Measurements from ENCODE around the gene CNN3. TPM values are rescaled to one million over a fixed set of nuclear protein-coding genes. Genes with fewer than 3 reads are reported as not detected.

The CNN3 gene
- total RNA-seq, 1 donor from 2014 or later = 197 TPM

DNA sequence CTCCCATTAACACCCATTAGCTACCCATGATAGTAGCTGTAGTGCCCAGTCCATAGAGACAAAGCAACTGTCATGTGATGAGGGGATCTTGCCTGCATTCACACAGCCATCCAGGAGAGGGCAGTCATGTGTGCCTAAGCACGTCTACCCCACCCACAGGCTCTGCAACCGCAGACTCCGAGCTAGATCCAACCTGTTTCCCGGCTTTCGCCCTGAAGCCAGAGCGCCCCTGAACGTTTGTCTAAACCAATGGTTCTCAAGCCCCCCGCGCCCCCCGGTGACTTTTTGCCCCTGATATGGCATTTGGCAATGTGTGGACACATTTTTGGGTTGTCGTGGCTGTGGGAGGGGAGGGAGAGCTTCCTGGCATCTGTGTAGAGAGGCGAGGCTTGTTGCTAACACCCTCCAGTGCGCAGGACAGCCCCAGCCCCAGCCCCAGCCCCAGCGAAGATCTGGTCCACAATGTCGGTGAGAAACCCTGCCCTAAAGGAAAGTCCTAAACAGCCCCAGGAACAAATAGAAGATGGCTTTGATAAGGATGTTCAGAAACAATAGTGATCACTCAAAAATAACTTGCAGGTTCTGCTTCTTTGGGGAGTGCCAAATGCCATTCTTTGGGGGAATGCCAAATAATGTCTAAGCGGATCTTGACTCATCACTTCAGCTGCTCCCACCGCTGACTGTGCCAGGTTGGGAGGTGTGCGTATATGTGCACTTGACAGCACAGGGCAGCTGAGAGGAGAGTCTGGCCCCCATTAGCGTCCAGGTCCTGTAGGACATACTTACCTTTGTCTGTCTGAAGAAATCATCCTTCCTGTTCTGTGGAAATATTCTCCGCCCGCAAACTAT, 72.2 kb downstream of the CNN3 start:
- DNase-seq = peak; percentile 95

DNA sequence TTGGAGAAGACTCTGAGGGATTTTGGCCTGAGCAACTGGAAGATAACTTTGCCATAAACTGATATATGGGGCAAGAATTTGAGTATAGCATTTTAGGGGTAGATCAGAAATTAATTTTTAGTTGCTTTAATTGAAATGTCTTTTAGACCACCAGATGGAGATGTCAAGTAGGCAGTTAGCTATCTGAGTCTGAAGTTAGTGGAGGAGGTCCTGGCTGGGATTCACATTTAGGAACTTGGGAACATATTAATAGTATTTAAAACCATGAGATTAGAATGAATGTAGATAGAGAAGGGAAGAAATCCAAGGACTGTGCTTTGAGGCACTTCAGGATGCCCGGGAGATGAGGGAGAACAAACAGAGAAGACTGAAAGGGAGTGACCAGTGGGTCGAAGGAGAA, 74.1 kb downstream of the CNN3 start:
- no peak for DNase-seq

GRCh38 chr1:94851571-94851970, 75.3 kb downstream of the CNN3 start:
- no peak for DNase-seq

Other genes starting within 250 kb of the CNN3 start
- gene SLC44A3, start 106.8 kb downstream of the CNN3 start, total RNA-seq = 1.8 TPM
- 1.8 TPM for gene ALG14, start 145.8 kb upstream of the CNN3 start, total RNA-seq
- 9.0 TPM for gene TLCD4, start 190.2 kb upstream of the CNN3 start, total RNA-seq

Data from skin of body (tissue), 2 donors.